WTC11 (cell line): ENCODE data around the gene PDCD1.

ENCODE experiments used
- E2F4 ChIP-seq: sonication (generic); formaldehyde crosslinking; IDR thresholded peaks from 2 replicates; pipeline ENCODE4 v1.8.1; 2022; ENCODE audit warnings: low read depth, mild to moderate bottlenecking, moderate library complexity, missing genetic modification reagents, borderline replicate concordance
- GTF2I ChIP-seq: fragments of 250-450 bp; sonication (Bioruptor Pico); conservative IDR thresholded peaks from 2 replicates; pipeline ENCODE4 v1.4.0; 2021; ENCODE audit warnings: mild to moderate bottlenecking
- JUN ChIP-seq: sonication (generic); formaldehyde crosslinking; IDR thresholded peaks from 2 replicates; pipeline ENCODE4 v1.8.0; 2023; ENCODE audit warnings: mild to moderate bottlenecking, missing genetic modification reagents
- NFE2L1 ChIP-seq: sonication (generic); formaldehyde crosslinking; IDR thresholded peaks from 2 replicates; pipeline ENCODE4 v1.8.1; 2023; ENCODE audit warnings: missing genetic modification reagents
- NR3C1 ChIP-seq: sonication (generic); formaldehyde crosslinking; conservative IDR thresholded peaks from 2 replicates; pipeline ENCODE4 v1.8.1; 2023; ENCODE audit warnings: low read depth, mild to moderate bottlenecking, missing genetic modification reagents
- RELA ChIP-seq: sonication (generic); formaldehyde crosslinking; IDR thresholded peaks from 2 replicates; pipeline ENCODE4 v1.8.1; 2022; ENCODE audit warnings: missing genetic modification reagents, mild to moderate bottlenecking, borderline replicate concordance
- RORB ChIP-seq: fragments of 250-450 bp; sonication (Bioruptor Pico); IDR thresholded peaks from 2 replicates; pipeline ENCODE4 v1.9.0; 2021; ENCODE audit warnings: mild to moderate bottlenecking
- ZBTB43 ChIP-seq: sonication (generic); formaldehyde crosslinking; IDR thresholded peaks from 2 replicates; pipeline ENCODE4 v1.8.1; 2023; ENCODE audit warnings: mild to moderate bottlenecking, missing genetic modification reagents
- ZNF317 ChIP-seq: sonication (generic); formaldehyde crosslinking; IDR thresholded peaks from 2 replicates; pipeline ENCODE4 v1.8.1; 2023; ENCODE audit warnings: low read depth, mild to moderate bottlenecking, moderate library complexity, missing genetic modification reagents, borderline replicate concordance
- ZNF416 ChIP-seq: fragments of 250-450 bp; sonication (Bioruptor Pico); IDR thresholded peaks from 2 replicates; pipeline ENCODE4 v1.9.0; 2021; ENCODE audit warnings: mild to moderate bottlenecking, inconsistent platforms
- ZNF423 ChIP-seq: fragments of 250-450 bp; sonication (Bioruptor Pico); IDR thresholded peaks from 2 replicates; pipeline ENCODE4 v2.1.2; 2022; ENCODE audit warnings: mild to moderate bottlenecking, moderate library complexity
- TF ChIP-seq, protein P1 (sequence below): fragments of 200-600 bp; IDR thresholded peaks from 2 replicates; pipeline ENCODE4 v1.8.0; 2022; ENCODE audit warnings: antibody characterized with exemption
- TF ChIP-seq, protein P2 (sequence below): sonication (generic); formaldehyde crosslinking; IDR thresholded peaks from 2 replicates; pipeline ENCODE4 v1.8.1; 2023; ENCODE audit warnings: mild to moderate bottlenecking, missing genetic modification reagents, moderate library complexity
- TF ChIP-seq, protein P3 (sequence below): sonication (generic); formaldehyde crosslinking; IDR thresholded peaks from 2 replicates; pipeline ENCODE4 v1.8.1; 2023; ENCODE audit warnings: mild to moderate bottlenecking, missing genetic modification reagents

DNA sequence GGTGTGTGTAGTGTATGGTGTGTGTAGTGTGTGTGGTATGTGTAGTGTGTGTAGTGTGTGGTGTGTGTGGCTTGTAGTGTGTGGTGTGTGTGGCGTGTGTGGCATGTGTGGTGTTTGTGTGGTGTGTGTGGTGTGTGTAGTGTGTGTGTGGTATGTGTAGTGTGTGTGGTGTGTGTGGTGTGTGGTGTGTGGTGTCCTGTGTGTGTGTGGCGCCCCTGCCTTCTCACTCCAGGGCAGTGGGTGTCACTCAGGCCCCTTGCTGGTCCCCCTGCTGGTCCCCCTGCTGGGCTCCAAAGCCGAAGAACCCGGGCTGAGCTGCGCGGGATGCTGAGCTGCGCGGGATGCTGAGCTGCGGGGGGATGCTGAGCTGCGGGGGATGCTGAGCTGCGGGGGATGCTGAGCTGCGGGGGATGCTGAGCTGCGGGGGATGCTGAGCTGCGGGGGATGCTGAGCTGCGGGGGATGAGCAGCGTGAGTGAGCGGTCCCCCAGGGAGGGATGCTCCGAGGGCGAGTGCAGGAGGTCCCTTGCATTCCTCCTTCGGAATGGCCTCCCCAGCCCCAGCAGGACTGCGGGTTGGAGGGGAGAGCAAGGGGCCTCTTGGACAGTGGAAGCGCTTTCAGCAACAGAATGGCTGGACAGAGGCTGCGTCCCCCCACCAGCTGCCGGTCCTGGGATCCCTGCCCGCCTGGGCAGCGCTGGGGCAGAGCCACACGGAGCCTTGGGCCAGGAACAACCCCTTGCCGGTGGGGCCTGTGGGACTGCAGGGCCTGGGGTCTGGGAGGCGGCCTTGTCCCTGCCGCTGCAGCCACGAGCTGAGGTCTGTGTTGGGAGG lies 7.5 kb upstream of the PDCD1 start:
- TF ChIP-seq E2F4 (no peak), ZBTB43 (CRISPR knock-in tag) (0 out of 2 replicates have a peak, but pooled peaks have one; percentile 15), JUN (CRISPR knock-in tag) (no peak), ZNF317 (CRISPR knock-in tag) (no peak), NR3C1 (no peak), RORB (CRISPR knock-in tag) (no peak), GTF2I (CRISPR knock-in tag) (no peak), NFE2L1 (CRISPR knock-in tag) (no peak), ZNF416 (CRISPR knock-in tag) (no peak), ZNF423 (CRISPR knock-in tag) (peak; percentile 87), RELA (0 out of 2 replicates have a peak, but pooled peaks have one; percentile 59)
- TF ChIP-seq, protein P1, sequence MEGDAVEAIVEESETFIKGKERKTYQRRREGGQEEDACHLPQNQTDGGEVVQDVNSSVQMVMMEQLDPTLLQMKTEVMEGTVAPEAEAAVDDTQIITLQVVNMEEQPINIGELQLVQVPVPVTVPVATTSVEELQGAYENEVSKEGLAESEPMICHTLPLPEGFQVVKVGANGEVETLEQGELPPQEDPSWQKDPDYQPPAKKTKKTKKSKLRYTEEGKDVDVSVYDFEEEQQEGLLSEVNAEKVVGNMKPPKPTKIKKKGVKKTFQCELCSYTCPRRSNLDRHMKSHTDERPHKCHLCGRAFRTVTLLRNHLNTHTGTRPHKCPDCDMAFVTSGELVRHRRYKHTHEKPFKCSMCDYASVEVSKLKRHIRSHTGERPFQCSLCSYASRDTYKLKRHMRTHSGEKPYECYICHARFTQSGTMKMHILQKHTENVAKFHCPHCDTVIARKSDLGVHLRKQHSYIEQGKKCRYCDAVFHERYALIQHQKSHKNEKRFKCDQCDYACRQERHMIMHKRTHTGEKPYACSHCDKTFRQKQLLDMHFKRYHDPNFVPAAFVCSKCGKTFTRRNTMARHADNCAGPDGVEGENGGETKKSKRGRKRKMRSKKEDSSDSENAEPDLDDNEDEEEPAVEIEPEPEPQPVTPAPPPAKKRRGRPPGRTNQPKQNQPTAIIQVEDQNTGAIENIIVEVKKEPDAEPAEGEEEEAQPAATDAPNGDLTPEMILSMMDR: no peak
- TF ChIP-seq, protein P2, sequence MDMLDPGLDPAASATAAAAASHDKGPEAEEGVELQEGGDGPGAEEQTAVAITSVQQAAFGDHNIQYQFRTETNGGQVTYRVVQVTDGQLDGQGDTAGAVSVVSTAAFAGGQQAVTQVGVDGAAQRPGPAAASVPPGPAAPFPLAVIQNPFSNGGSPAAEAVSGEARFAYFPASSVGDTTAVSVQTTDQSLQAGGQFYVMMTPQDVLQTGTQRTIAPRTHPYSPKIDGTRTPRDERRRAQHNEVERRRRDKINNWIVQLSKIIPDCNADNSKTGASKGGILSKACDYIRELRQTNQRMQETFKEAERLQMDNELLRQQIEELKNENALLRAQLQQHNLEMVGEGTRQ: no peak
- TF ChIP-seq, protein P3, sequence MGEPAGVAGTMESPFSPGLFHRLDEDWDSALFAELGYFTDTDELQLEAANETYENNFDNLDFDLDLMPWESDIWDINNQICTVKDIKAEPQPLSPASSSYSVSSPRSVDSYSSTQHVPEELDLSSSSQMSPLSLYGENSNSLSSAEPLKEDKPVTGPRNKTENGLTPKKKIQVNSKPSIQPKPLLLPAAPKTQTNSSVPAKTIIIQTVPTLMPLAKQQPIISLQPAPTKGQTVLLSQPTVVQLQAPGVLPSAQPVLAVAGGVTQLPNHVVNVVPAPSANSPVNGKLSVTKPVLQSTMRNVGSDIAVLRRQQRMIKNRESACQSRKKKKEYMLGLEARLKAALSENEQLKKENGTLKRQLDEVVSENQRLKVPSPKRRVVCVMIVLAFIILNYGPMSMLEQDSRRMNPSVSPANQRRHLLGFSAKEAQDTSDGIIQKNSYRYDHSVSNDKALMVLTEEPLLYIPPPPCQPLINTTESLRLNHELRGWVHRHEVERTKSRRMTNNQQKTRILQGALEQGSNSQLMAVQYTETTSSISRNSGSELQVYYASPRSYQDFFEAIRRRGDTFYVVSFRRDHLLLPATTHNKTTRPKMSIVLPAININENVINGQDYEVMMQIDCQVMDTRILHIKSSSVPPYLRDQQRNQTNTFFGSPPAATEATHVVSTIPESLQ: no peak
